HG02642 (cell line): ENCODE results near the gene PNPLA1.
"Not testable (repeated sequence)": the region's sequence is repeated elsewhere in the genome, so short reads cannot be mapped to it uniquely, and the experiment has no call there.

Experiments
- ATAC-seq: cut with Tn5 transposase; IDR thresholded peaks from one replicate; pipeline ENCODE4 v1.9.1; 2021; ENCODE audit warnings: mild to moderate bottlenecking; ENCODE audit not compliant: unreplicated experiment, poor library complexity

The PNPLA1 gene

GRCh38 chr6:36333171-36333895 is 63.5 kb downstream of the PNPLA1 start:
- ATAC-seq: no peak

GRCh38 chr6:36333931-36334725 is 64.3 kb downstream of the PNPLA1 start:
- ATAC-seq: no peak

DNA sequence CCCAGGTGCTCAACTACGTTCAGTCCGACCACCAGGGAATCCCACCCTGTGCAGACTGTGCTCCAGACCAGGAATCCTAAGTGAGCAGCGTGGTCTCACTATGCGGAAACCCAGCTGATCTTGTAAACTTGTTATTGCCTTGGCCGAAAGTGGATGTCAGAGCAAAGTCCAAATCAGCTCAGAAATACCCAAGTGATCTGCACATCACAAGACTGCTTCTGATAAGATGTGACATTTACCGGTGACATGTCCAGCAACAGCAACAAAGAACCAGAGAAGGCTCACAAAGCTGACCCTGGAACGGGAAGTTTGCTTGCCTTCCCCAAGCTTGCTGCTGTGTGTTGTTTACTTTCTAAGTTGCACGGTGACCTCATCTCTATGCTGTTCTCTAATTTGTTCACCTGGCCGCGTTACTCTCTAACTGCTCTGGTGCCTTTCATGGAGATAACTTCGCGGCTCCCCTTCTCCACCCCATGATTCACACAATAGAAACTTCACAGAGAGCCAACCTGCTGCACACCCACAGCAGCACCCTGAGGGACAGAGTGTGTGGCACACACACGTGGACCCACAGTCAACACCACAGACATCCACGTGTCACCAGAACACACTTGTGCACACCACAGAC is 65.1 kb downstream of the PNPLA1 start:
- no peak for ATAC-seq

DNA sequence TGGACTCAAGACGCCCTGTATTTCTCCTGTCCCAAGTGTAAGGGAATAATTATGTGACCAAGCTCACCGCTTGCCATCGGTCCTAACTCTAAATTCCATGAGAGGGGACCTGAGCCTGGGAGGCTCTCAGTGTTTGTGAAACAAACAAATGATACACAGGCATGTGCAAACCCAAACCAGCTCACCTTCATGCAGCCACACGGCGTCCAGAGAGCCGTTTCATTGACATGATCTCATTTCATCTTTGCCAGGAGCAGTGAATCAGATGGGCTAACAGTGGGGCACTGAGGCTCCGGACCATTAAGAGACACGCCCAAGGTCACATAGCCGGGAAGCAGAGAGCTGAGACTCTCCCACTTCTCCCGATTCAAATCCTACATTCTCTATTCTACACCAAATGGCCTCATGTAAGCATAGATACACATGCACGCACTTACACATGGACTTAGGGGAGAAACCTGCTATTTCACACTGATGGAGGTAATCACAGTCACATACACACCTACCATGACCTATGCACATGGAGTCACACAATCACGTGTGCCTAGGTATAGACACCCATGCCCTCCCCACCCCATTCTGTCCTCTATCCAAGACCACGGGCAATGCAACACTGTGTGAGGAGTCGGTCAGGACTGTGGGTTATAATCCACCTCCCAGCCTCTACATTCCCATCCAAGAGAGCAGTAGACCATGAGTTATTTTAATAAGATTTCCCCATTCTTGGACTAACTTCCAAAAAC is 65.8 kb downstream of the PNPLA1 start:
- ATAC-seq: no peak

DNA sequence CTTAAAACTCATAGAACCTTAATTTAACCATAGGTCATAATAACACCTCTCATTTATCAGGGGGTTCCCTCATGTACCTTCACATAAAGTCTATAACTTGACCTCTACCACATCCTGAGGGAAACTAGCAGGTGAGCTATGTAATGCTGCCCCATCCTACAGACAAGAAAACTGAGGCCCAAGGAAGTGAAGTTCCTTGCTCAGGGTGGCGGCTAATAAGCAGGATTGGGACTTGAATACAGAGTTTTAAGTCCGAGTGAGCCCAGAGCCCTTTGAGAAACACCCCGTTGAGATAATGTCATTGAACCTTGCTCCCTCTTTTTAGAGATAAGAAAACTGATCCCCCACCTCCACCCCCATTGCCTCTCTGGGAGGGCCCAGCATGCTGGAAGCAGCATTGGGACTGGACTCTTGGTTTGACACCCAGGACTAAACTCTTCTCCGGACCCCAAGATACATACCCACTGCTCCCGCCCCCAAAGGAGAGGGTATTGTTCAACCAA is 66.4 kb downstream of the PNPLA1 start:
- no peak for ATAC-seq

GRCh38 chr6:36336779-36337241 is 67.0 kb downstream of the PNPLA1 start, which contains the start of gene BNIP5:
TSS of gene BNIP5 (minus strand) at chr6:36336888. CDS start at chr6:36330690, 6,198 bp downstream.
- no peak for ATAC-seq

DNA sequence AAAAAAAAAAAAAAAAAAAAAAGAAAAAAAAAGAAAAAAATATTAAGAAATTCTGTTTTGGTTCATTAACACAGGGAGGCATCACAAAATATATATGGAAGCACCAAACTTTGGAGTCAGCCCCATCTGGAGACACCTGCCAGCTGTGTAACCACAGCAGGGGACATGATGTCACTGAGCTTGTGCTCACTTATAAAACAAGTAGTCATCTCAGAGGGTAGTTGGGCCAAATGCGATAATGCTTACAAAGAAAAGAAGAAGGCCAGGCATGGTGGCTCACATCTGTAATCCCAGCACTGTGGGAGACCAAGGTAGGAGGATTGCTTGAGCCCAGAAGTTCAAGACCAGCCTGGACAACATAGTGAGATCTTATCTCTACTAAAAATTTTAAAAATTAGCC is 68.0 kb downstream of the PNPLA1 start:
- ATAC-seq: no peak

DNA sequence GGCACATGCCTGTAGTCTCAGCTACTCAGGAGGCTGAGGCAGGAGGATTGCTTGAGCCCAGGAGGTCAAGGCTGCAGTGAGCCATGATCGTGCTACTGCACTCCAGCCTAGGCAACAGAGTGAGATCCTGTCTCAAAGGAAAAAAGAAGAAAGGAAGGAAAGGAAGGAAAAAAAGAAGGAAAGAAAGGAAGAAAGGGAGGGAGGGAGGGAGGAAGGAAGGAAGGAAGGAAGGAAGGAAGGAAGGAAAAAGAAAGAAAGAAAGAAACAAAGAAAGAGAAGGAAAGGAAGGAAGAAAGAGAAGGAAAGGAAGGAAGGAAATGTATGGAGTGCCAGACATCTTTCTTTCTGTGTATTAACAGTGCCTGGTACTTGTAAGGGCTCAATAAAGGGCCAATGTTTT is 68.4 kb downstream of the PNPLA1 start:
- not testable (repeated sequence) for ATAC-seq

- ATAC-seq: no peak
Measured at GRCh38 chr6:36339146-36339545, 69.3 kb downstream of the PNPLA1 start.

DNA sequence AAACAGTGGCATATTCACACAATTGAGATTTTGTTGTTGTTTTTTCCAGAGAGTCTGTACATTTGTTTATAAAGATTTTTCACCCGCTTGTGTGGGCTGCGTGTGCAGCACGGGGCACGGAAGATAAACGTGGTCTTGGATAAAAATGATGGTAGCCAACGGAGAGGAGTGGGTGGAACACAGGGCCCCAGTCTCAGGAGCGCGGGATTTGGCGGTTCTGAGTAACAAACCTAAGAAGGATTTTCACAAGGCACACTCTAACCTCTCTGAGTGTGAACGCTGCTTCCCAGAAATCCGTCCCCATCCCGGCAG is 70.4 kb downstream of the PNPLA1 start:
- ATAC-seq: no peak

- ATAC-seq: no peak
Measured at GRCh38 chr6:36340618-36341454, 71.0 kb downstream of the PNPLA1 start.

DNA sequence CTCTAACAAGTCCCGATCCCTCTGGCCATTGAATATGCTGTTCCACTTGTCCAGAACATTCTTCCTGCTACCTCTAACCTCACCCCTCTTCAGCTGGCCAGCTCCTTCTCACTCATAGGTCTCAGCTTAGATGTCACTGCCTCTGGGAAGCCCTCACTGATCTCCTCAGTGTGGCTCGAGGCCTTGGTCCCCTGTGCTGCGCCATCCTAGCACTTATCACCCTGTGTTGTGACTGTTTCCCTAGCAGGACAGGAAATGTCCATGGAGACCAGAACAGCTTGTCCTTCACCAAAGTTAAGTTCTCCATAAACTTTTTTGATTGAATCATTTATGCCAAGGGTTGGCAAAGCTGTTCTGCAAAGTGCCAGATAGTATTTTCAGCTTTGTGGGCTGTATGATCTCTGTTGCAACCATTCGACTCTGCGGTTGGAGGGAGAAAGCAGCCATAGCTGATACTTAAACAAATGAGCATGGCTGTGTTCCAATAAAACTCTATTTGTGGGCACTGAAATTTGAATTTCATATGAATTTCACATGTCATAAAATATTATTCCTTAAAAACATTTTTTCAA is 73.3 kb downstream of the PNPLA1 start:
- ATAC-seq: no peak

- ATAC-seq: no peak
Measured at GRCh38 chr6:36345681-36346466, 76.0 kb downstream of the PNPLA1 start.

DNA sequence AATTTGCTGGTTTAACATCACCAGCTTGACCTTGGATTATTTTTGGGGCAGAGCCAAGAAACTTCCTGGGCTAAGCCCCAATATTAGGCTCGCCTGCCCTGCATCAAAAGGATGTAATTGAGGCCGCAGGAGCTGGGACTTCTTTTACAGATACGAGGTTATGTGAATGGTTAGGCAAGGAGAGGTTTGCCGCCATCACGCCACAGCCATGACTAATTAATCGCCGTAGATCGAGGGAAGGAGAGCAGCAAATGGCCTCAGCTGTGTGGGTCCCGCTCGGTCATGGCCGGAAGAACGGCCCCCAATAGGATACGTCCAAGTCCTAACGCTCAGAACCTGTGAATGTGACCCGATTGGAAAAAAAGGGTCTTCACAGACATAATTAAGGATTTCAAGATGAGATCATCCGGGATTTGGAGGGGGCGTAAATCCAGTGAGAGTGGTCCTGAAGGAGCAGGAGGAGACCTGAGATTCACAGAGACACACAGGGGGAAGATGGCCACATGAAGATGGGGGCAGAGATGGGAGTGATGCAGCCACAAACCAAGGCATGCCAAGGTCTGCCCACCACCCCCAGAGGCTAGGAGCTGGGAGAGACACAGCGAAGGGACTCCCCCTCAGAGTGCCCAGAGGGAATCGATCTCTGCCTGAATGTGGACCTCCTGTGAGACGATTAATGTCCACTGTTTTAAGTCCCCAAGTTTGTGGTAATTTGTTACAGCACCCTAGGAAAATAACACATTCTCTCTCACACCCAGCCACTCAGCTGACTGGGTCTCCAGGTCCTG is 76.8 kb downstream of the PNPLA1 start:
- ATAC-seq: no peak

DNA sequence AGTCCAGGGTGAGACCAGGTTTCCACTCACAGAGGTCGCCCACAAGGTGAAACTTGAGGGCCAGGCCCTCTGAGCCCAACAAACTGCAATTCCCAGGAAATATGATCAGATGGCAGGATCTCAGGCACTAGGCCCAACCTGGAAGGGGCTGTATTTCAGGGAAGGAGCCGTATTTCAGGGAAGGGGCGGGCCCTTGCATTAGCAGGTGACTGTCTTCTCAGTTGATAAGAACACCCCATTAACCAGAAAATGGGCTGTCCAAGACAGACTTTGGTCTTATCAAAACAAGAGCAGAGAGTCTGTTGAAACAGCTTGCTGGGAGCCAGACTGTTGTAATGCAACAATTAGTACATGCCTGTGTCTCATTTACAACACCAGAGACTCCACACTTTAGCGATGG is 77.8 kb downstream of the PNPLA1 start:
- no peak for ATAC-seq

GRCh38 chr6:36349240-36349639 is 79.4 kb downstream of the PNPLA1 start:
- no peak for ATAC-seq

- no peak for ATAC-seq
Measured at GRCh38 chr6:36350082-36350481, 80.2 kb downstream of the PNPLA1 start.
